Raji (cell line): ENCODE data around the gene SPEG.

Experiments
- POLR2A ChIP-seq: IDR thresholded peaks from 2 replicates; pipeline ENCODE4 v1.6.1; 2011; ENCODE audit warnings: low read depth, low read length, control low read depth; ENCODE audit not compliant: insufficient read depth

The SPEG gene

GRCh38 chr2:219401606-219402005 is 33.0 kb upstream of the SPEG start:
- no peak for TF ChIP-seq POLR2A

- TF ChIP-seq POLR2A = no peak
Measured at GRCh38 chr2:219402665-219403515, 31.8 kb upstream of the SPEG start.

DNA sequence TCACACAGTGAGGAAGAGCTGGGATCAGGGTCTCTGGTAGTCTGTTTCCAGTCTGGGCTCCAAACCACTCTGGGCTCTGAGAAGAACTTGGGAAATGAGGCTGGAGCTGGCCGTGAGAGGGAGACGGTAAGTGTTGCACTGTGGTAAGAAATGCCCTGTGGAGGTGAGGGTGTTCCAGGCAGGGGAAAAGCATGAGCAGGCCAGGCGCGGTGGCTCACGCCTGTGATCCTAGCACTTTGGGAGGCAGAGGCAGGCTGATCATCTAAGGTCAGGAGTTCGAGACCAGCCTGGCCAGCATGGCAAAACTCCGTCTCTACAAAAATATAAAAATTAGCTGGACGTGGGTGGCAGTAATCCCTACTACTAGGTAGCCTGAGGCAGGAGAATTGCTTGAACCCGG is 30.8 kb upstream of the SPEG start:
- TF ChIP-seq POLR2A = no peak

GRCh38 chr2:219404291-219404910 is 30.2 kb upstream of the SPEG start:
- TF ChIP-seq POLR2A = no peak

- no peak for TF ChIP-seq POLR2A
Measured at GRCh38 chr2:219404954-219405353, 29.7 kb upstream of the SPEG start.

- TF ChIP-seq POLR2A = no peak
Measured at GRCh38 chr2:219405451-219405850, 29.2 kb upstream of the SPEG start.

- TF ChIP-seq POLR2A = no peak
Measured at GRCh38 chr2:219405958-219406860, 28.4 kb upstream of the SPEG start.

DNA sequence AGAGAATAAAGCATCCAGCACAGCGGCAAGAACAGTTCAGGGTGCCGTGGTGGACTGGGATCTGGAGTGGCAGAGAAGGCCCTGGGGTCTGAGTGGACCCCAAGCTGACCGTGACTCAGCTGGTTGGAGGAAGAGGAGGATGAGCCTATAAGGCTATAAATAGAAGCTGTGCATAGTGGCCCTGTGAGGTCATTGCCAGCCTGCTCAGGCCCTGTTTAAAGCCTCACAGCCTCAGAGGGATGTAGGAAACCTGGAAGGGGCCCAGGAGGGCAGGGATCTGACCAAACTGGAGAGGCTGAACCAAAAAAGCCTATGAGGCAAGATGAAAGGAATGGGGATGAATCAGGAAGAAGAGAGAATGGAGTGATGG is 27.8 kb upstream of the SPEG start:
- no peak for TF ChIP-seq POLR2A

GRCh38 chr2:219408204-219408603 is 26.4 kb upstream of the SPEG start:
- no peak for TF ChIP-seq POLR2A

GRCh38 chr2:219408631-219409030 is 26.0 kb upstream of the SPEG start:
- TF ChIP-seq POLR2A = no peak

DNA sequence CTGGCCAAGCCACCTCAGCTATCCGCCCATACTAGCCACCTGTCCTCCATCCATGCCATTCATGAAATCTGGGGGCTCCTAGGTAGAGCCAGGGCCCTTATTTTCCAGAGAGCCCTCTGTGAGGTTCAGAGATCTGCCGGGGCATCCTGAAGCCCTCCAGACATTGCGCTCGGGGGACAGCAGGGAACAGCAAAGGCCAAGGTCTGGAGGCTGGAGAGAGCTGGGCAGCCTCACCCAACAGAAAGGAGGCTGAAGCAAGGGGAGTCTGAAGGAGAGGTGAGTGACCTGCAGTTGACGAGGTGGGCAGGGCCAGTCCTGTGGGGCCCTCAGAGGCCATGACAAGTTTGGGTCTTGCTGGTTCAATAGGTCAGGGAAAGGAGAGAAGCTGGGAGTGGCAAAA is 25.0 kb upstream of the SPEG start:
- TF ChIP-seq POLR2A = no peak

GRCh38 chr2:219410390-219410789 is 24.3 kb upstream of the SPEG start:
- no peak for TF ChIP-seq POLR2A

DNA sequence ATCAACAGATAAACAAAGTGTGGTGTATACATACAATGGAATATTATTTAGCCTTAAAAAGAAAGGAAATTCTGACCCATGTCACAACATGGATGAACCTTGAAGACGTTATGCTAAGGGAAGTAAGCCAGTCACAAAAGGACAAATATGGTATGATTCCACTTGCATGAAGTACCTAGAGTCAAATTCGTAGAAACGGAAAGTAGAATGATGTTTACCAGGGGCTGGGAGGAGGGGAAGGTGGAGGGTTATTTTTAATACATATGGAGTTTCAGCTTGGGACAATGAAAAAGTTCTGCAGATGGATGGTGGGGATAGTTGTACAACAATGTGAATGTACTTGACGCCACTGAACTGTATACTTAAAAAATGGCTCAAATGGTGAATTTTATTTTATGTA is 19.8 kb upstream of the SPEG start:
- no peak for TF ChIP-seq POLR2A

DNA sequence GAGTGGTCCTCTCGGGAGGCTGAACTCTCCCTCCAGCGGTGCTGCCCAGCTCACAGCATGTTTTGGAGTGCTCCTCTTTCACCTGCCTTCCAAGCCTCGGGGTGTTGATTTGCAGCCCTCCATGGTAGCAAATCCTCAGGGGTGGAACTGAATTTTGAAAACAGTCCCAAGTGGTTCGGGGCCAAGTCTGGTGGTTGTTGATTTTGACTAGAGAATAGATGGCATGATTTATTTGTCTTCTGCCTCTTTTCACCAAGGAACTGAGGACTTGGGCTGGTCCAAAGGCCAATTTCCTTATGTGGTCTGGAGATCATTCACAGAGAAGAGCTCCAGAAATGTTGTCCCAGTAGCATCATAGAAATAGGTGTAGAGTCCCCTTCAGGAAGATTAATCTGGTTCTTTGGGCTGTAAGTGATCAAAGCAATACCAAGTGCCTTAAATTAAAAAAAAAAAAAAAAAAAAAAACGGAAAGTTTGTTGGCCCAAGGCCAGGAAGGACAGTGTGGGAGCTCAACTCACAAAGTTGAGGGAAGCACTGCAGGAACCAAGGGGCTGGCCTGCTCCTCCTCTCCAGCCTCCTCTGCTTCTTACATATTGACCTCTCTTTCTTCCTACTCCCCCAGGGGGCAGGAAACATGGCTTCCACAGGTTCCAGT is 18.9 kb upstream of the SPEG start:
- TF ChIP-seq POLR2A = no peak

GRCh38 chr2:219416235-219416602 is 18.4 kb upstream of the SPEG start:
- TF ChIP-seq POLR2A = no peak
